Measurements from ENCODE around the gene SASH1.

Gene SASH1

GRCh38 chr6:148491638-148492251 is 149.1 kb downstream of the SASH1 start:
- in situ Hi-C loops (cut with MboI; ENCODE audit: low sequenced_read_pairs): no loop called here

- in situ Hi-C loops (cut with MboI; ENCODE audit: low sequenced_read_pairs): no loop called here
Measured at GRCh38 chr6:148492654-148493290, 150.1 kb downstream of the SASH1 start.

GRCh38 chr6:148493424-148493823 is 150.8 kb downstream of the SASH1 start:
- in situ Hi-C loops (cut with MboI; ENCODE audit: low sequenced_read_pairs): no loop called here

GRCh38 chr6:148494226-148494625 is 151.6 kb downstream of the SASH1 start:
- in situ Hi-C loops (cut with MboI; ENCODE audit: low sequenced_read_pairs): no loop called here

- in situ Hi-C loops (cut with MboI; ENCODE audit: low sequenced_read_pairs): no loop called here
Measured at GRCh38 chr6:148495029-148495428, 152.4 kb downstream of the SASH1 start.

- in situ Hi-C loops (cut with MboI; ENCODE audit: low sequenced_read_pairs): no loop called here
Measured at GRCh38 chr6:148497257-148497656, 154.6 kb downstream of the SASH1 start.

- in situ Hi-C loops (cut with MboI; ENCODE audit: low sequenced_read_pairs): no loop called here
Measured at GRCh38 chr6:148497717-148498116, 155.1 kb downstream of the SASH1 start.

- in situ Hi-C loops (cut with MboI; ENCODE audit: low sequenced_read_pairs): no loop called here
Measured at GRCh38 chr6:148500402-148500801, 157.8 kb downstream of the SASH1 start.

GRCh38 chr6:148501178-148501590 is 158.5 kb downstream of the SASH1 start:
- in situ Hi-C loops (cut with MboI; ENCODE audit: low sequenced_read_pairs): no loop called here

- in situ Hi-C loops (cut with MboI; ENCODE audit: low sequenced_read_pairs): no loop called here
Measured at GRCh38 chr6:148502083-148502772, 159.6 kb downstream of the SASH1 start.

- in situ Hi-C loops (cut with MboI; ENCODE audit: low sequenced_read_pairs): no loop called here
Measured at GRCh38 chr6:148502773-148503135, 160.1 kb downstream of the SASH1 start.

GRCh38 chr6:148503703-148504102 is 161.1 kb downstream of the SASH1 start:
- in situ Hi-C loops (cut with MboI; ENCODE audit: low sequenced_read_pairs): no loop called here

- in situ Hi-C loops (cut with MboI; ENCODE audit: low sequenced_read_pairs): no loop called here
Measured at GRCh38 chr6:148507774-148508173, 165.1 kb downstream of the SASH1 start.

GRCh38 chr6:148508401-148509041 is 165.9 kb downstream of the SASH1 start:
- in situ Hi-C loops (cut with MboI; ENCODE audit: low sequenced_read_pairs): no loop called here

- in situ Hi-C loops (cut with MboI; ENCODE audit: low sequenced_read_pairs): no loop called here
Measured at GRCh38 chr6:148509119-148509799, 166.6 kb downstream of the SASH1 start.

- in situ Hi-C loops (cut with MboI; ENCODE audit: low sequenced_read_pairs): no loop called here
Measured at GRCh38 chr6:148509800-148510581, 167.4 kb downstream of the SASH1 start.

- in situ Hi-C loops (cut with MboI; ENCODE audit: low sequenced_read_pairs): no loop called here
Measured at GRCh38 chr6:148513145-148514071, 170.8 kb downstream of the SASH1 start.

GRCh38 chr6:148514091-148514845 is 171.6 kb downstream of the SASH1 start:
- in situ Hi-C loops (cut with MboI; ENCODE audit: low sequenced_read_pairs): no loop called here

GRCh38 chr6:148516217-148516616 is 173.6 kb downstream of the SASH1 start:
- in situ Hi-C loops (cut with MboI; ENCODE audit: low sequenced_read_pairs): no loop called here
